ENCODE measurements around the gene TMEM86B. TPM values are rescaled to one million over a fixed set of nuclear protein-coding genes. Genes with fewer than 3 reads are reported as not detected.

Gene TMEM86B
- polyA plus RNA-seq, 1 donor (not counting 4 experiments of a cell fraction or from before 2014, with no cell fraction given), result 0.60 TPM

DNA sequence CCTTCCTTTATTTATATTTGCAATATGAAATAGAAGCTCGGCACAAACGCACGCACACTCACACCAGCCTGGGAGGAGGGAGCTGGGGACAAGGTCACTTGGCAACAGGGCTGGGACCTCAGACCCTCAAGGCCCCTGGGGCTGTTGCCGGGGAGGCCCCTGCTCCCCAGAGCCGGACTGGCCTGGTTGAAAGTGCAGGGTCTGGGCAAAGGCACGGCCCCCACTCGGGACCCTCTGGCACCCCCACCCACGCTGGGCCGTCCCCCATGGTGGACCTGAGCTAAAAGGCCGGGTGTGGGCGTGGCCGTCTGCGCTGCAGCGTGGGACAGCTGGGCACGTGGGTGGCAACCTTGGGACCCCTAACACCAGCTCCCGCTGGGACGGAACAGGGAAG lies 1.2 kb upstream of the TMEM86B start:
- Histone ChIP-seq H3K27me3 (ENCODE audit: control insufficient read depth, extremely low read depth, insufficient read depth, low read length) (no peaks in the 10 kb centered on the region), H3K9me3 (ENCODE audit: control insufficient read depth, low read depth, low read length) (no peaks in the 10 kb centered on the region), H4K20me1 (ENCODE audit: control insufficient read depth, extremely low read depth, insufficient read depth, low read length) (no peaks in the 10 kb centered on the region), H3K4me2 (ENCODE audit: control insufficient read depth, extremely low read depth, insufficient read depth, low read depth, low read length) (no peak overlapping the region), H3K36me3 (ENCODE audit: control insufficient read depth in 2 of 2, extremely low read depth in 1 of 2, insufficient read depth in 2 of 2, low read length in 2 of 2) (peaks cover 25 to 32% of the 10 kb centered on the region in 2 experiments), H3K4me3 (ENCODE audit: control insufficient read depth in 2 of 3, extremely low read depth in 1 of 3, insufficient read depth in 2 of 3, low read depth in 1 of 3, low read length in 3 of 3) (no peak overlapping the region), H3K9me1 (ENCODE audit: control insufficient read depth, extremely low read depth, insufficient read depth, low read length) (no peaks in the 10 kb centered on the region), H2AFZ (ENCODE audit: control insufficient read depth, low read length) (no peak overlapping the region), H3K27ac (ENCODE audit: control insufficient read depth, insufficient read depth, low read length) (no peak overlapping the region), H3K9ac (ENCODE audit: control insufficient read depth, extremely low read depth, insufficient read depth, low read length) (no peak overlapping the region), H3K4me1 (ENCODE audit: control insufficient read depth, extremely low read depth, insufficient read depth, low read length) (no peaks in the 10 kb centered on the region), H3K79me2 (ENCODE audit: control insufficient read depth, insufficient read depth, low read length) (no peaks in the 10 kb centered on the region)
- dilution Hi-C loops (cut with MboI; ENCODE audit: extremely low pct_ligation_motif_present, low sequenced_read_pairs), result no loop called here
- no peak for TF ChIP-seq EZH2 (IDR thresholded peaks at IDR 0.05; ENCODE audit: low read length)
- TF ChIP-seq, protein P1, sequence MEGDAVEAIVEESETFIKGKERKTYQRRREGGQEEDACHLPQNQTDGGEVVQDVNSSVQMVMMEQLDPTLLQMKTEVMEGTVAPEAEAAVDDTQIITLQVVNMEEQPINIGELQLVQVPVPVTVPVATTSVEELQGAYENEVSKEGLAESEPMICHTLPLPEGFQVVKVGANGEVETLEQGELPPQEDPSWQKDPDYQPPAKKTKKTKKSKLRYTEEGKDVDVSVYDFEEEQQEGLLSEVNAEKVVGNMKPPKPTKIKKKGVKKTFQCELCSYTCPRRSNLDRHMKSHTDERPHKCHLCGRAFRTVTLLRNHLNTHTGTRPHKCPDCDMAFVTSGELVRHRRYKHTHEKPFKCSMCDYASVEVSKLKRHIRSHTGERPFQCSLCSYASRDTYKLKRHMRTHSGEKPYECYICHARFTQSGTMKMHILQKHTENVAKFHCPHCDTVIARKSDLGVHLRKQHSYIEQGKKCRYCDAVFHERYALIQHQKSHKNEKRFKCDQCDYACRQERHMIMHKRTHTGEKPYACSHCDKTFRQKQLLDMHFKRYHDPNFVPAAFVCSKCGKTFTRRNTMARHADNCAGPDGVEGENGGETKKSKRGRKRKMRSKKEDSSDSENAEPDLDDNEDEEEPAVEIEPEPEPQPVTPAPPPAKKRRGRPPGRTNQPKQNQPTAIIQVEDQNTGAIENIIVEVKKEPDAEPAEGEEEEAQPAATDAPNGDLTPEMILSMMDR (optimal IDR thresholded peaks at IDR 0.05 in 1 of 3, IDR thresholded peaks at IDR 0.05 in 1 of 3, conservative IDR thresholded peaks at IDR 0.05 in 1 of 3; ENCODE audit: extremely low read depth in 1 of 3, insufficient read depth in 2 of 3, low read length in 3 of 3), result no peak
- DNase-seq (ENCODE audit: low read depth, low spot score) (no peak), FAIRE-seq (no peak)

DNA sequence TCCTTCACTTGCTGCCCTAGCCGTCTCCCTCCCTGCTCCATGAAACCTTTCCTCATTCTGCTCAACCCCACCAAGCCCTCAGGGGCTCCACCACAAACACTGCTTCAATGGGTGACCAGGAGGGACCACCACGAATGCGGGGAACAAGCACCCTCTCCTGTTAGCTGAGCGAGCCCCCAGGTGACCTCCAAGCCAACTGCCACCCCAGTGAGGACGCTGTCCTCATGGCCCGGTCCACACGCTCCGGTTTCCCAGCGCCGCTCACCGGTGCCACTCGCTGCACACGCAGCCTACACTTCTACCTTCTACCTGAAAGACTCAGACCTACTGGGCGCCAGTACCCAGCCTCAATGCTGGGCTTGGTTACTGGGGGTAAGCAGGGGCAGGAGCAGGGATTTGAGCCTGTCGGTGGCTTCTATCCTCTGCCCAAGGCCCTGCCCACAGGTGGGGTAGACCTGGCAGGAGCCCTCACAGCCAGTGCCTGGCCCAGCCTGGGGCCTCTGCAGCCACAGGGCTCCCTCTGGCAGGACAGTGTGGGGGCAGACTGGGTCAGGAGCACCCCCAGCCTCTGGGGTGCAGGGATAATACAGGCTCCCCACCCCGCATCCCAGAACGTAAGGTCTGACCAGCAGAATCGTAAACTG lies 704 bp upstream of the TMEM86B start:
- H3K4me2 ChIP-seq (ENCODE audit: control insufficient read depth, extremely low read depth, insufficient read depth, low read depth, low read length), result no peak overlapping the region

More for the DNA sequence above, 704 bp upstream of the TMEM86B start:
- H3K79me2 ChIP-seq (ENCODE audit: control insufficient read depth, insufficient read depth, low read length), result no peaks in the 10 kb centered on the region
- no peak overlapping the region for H2AFZ ChIP-seq (ENCODE audit: control insufficient read depth, low read length)
- no peaks in the 10 kb centered on the region for H3K27me3 ChIP-seq (ENCODE audit: control insufficient read depth, extremely low read depth, insufficient read depth, low read length)
- H3K9ac ChIP-seq (ENCODE audit: control insufficient read depth, extremely low read depth, insufficient read depth, low read length), result no peak overlapping the region
- no peak for TF ChIP-seq EZH2 (IDR thresholded peaks at IDR 0.05; ENCODE audit: low read length)
- TF ChIP-seq, protein P1 (optimal IDR thresholded peaks at IDR 0.05 in 1 of 3, IDR thresholded peaks at IDR 0.05 in 1 of 3, conservative IDR thresholded peaks at IDR 0.05 in 1 of 3; ENCODE audit: extremely low read depth in 1 of 3, insufficient read depth in 2 of 3, low read length in 3 of 3), result no peak
- FAIRE-seq (no peak), DNase-seq (ENCODE audit: low read depth, low spot score) (no peak)
- H3K4me1 ChIP-seq (ENCODE audit: control insufficient read depth, extremely low read depth, insufficient read depth, low read length), result no peaks in the 10 kb centered on the region
- H3K9me3 ChIP-seq (ENCODE audit: control insufficient read depth, low read depth, low read length), result no peaks in the 10 kb centered on the region
- H3K4me3 ChIP-seq (ENCODE audit: control insufficient read depth in 2 of 3, extremely low read depth in 1 of 3, insufficient read depth in 2 of 3, low read depth in 1 of 3, low read length in 3 of 3), result no peak overlapping the region
- dilution Hi-C loops (cut with MboI; ENCODE audit: extremely low pct_ligation_motif_present, low sequenced_read_pairs), result no loop called here
- no peaks in the 10 kb centered on the region for H3K9me1 ChIP-seq (ENCODE audit: control insufficient read depth, extremely low read depth, insufficient read depth, low read length)
- no peaks in the 10 kb centered on the region for H4K20me1 ChIP-seq (ENCODE audit: control insufficient read depth, extremely low read depth, insufficient read depth, low read length)
- H3K36me3 ChIP-seq (ENCODE audit: control insufficient read depth in 2 of 2, extremely low read depth in 1 of 2, insufficient read depth in 2 of 2, low read length in 2 of 2), result peaks cover 25 to 27% of the 10 kb centered on the region in 2 experiments
- H3K27ac ChIP-seq (ENCODE audit: control insufficient read depth, insufficient read depth, low read length), result no peak overlapping the region
